HL-60/S4 treated with retinoic acid at 250 ng/mL for 4 days and 3 days (cell line): ENCODE results near the gene RPL13A.

Experiments
- in situ Hi-C: fragments of 300-500 bp; cut with MboI; formaldehyde crosslinking; loops from 2 replicates; pipeline ENCODE4 v1.7.0; 2022; ENCODE audit warnings: low sequenced_read_pairs

Gene RPL13A

DNA sequence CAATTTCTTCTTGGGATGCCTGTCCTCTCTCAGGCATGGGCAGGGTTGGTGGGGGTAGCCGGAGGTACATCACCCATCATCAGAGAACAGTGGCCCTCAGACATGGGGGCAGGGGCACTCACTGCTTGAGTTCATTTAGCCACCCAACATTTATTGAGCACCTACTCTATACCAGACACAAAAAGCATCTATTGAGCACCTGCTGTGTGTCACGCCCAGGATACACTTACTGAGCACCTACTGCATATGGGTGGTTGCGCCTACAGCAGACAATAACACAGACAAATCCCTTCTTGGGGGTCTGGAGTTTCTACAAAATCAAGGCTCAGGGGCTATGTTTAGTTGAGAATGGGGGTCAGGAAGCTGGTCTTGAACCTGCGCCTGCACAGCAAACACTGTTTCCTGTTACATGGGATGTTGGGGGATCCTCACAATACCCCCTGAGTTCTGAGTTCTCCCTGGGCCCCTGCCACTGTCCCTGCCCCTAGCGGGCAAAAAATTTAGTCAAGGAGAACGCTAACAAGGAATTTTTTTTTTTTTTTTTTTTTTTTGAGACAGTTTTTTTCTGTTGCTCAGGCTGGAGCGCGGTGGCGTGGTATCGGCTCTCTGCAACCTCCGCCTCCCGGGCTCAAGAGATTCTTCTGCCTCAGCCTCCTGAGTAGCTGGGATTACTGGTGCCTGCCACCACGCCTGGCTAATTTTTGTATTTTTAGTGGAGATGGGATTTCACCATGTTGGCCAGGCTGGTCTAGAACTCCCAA lies 52.0 kb downstream of the RPL13A start:
- in situ Hi-C loops = no loop called here
